Activated naive CD8-positive, alpha-beta T cell treated with anti-CD3 and anti-CD28 coated beads for 36 hours (primary cell): Measurements from ENCODE around the gene ABCE1. TPM values are rescaled to one million over a fixed set of nuclear protein-coding genes. Genes with fewer than 3 reads are reported as not detected.

ENCODE experiments used
- DNase-seq: peaks from one replicate; pipeline ENCODE4 v3.0.0; 2021
- H3K27ac Mint-ChIP-seq: one replicate; pipeline ENCODE4 v1.8.0; 2022; ENCODE audit warnings: mild to moderate bottlenecking, moderate library complexity, mixed read lengths
- H3K27me3 Mint-ChIP-seq: one replicate; pipeline ENCODE4 v1.8.0; 2022; ENCODE audit warnings: mild to moderate bottlenecking, mixed read lengths
- H3K36me3 Mint-ChIP-seq: one replicate; pipeline ENCODE4 v1.8.0; 2021; ENCODE audit warnings: mild to moderate bottlenecking, mixed read lengths
- H3K4me1 Mint-ChIP-seq: one replicate; pipeline ENCODE4 v1.8.0; 2021; ENCODE audit warnings: mixed read lengths
- H3K4me3 Mint-ChIP-seq: one replicate; pipeline ENCODE4 v1.8.0; 2022; ENCODE audit warnings: mild to moderate bottlenecking, moderate library complexity, mixed read lengths
- H3K9me3 Mint-ChIP-seq: one replicate; pipeline ENCODE4 v1.8.0; 2022; ENCODE audit warnings: mixed read lengths
- total RNA-seq, 2 experiments: library from RNA; stranded (reverse); gene quantifications; one replicate each; pipeline ENCODE4 v1.2.3, GENCODE V29; 2021

Gene ABCE1
- total RNA-seq, 2 experiments from 2014 or later = 198 to 210 TPM

DNA sequence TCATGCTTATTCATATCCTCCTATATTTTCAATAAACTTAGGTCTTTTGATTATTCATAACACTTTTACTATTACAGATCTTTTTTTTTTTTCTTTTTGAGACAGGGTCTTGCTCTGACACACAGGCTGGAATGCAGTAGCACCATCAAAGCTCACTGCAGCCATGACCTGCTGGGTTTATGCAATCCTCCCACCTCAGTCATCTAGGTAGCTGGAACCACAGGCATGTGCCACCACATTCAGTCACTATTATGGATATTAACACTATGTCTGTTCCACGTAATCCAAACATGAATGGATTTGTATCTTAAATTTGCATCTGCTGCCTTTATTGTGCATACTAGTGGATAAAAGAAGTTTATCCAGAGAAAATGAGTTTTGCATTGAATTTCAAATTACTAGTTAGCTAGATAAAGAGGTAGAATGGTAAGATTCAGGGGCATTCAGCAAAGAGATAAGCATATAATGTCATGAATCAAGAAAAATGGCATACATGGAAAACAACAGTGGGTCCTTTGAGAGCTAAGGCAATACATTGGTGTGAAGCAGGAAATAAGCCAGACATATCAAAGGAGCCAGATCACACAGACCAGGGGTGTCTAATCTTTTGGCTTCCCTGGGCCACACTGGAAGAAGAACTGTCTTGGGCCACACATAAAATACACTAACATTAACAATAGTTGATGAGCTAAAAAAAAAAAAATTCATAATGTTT lies 14.1 kb upstream of the ABCE1 start:
- H3K4me3 Mint-ChIP-seq = no peak overlapping the region
- peaks cover 11% of the 10 kb centered on the region for H3K4me1 Mint-ChIP-seq
- DNase-seq = no peak
- no peak overlapping the region for H3K27ac Mint-ChIP-seq
- peaks cover 39% of the 10 kb centered on the region for H3K36me3 Mint-ChIP-seq
- no peaks in the 10 kb centered on the region for H3K9me3 Mint-ChIP-seq
- no peaks in the 10 kb centered on the region for H3K27me3 Mint-ChIP-seq

DNA sequence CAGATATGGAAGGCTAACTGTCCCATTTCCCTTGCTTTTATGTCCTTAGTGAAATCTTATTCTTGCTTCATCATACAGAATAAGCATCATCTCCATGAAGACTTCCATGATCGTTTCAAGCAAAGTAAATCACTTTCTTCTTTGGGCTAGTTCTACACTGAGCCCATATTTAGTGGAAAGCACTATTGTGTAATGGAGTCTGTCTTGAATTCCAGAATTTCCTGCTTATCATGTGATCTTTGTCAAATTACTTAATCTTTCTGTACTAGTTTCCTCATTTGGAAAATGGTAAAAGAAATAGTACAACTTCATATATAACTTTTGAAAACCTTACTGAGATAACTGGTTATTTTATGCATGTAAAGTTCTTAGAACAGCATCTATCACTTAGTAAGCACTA lies 7.7 kb upstream of the ABCE1 start:
- H3K9me3 Mint-ChIP-seq = peaks cover 5% of the 10 kb centered on the region
- DNase-seq = no peak
- no peaks in the 10 kb centered on the region for H3K27me3 Mint-ChIP-seq
- peaks cover 16% of the 10 kb centered on the region for H3K4me1 Mint-ChIP-seq
- H3K36me3 Mint-ChIP-seq = peaks cover 60% of the 10 kb centered on the region
- no peak overlapping the region for H3K4me3 Mint-ChIP-seq
- no peak overlapping the region for H3K27ac Mint-ChIP-seq

DNA sequence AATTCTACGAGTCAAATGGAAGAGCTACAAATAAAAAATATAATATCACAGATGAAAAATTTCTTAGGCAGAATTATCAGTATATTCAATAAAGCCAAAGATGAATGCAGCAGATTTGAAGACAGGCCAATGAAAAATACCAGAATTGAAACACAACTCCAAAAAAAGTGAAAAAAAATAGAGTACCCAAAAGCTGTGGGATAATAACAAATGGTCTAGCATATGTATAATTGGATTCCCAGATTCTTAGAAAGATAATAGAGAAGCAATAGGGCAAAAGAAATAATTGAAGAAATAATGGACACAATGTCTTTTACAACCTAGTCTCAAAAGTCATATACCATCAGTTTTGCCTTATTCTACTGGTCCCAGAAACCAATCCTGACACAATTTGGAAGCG lies 4.5 kb upstream of the ABCE1 start:
- H3K36me3 Mint-ChIP-seq = peaks cover 49% of the 10 kb centered on the region
- H3K4me1 Mint-ChIP-seq = peaks cover 19% of the 10 kb centered on the region
- no peaks in the 10 kb centered on the region for H3K27me3 Mint-ChIP-seq
- H3K9me3 Mint-ChIP-seq = peaks cover 5% of the 10 kb centered on the region
- DNase-seq = no peak
- H3K27ac Mint-ChIP-seq = no peak overlapping the region
- H3K4me3 Mint-ChIP-seq = no peak overlapping the region

DNA sequence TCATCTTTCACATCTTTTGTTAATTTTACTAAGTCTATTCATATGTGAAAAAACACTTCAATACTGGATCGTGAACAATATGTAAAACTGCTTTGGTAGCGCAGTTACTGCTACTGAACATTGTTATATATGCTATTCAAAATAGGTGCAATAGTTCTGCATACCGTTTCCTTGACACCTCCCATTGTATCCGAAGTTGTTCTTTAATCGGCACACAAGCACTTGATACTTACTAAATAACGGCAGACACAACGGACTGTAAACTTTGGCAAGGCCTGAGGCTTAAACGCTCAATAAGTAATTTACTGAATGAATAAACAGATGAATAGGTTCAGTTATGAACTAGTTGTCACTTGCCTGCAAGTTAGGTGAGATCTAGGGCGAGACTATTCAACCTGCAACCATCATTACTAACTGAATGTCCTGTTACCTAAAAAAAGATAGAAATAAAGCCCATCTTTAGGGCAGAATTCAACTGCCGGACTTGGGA lies 735 bp upstream of the ABCE1 start:
- H3K27me3 Mint-ChIP-seq = no peaks in the 10 kb centered on the region
- DNase-seq = no peak
- H3K4me1 Mint-ChIP-seq = peaks cover 18% of the 10 kb centered on the region
- peaks cover 5% of the 10 kb centered on the region for H3K9me3 Mint-ChIP-seq
- peak overlapping the region; percentile 95 for H3K4me3 Mint-ChIP-seq
- H3K27ac Mint-ChIP-seq = peak overlapping the region; percentile 99
- H3K36me3 Mint-ChIP-seq = peaks cover 39% of the 10 kb centered on the region

DNA sequence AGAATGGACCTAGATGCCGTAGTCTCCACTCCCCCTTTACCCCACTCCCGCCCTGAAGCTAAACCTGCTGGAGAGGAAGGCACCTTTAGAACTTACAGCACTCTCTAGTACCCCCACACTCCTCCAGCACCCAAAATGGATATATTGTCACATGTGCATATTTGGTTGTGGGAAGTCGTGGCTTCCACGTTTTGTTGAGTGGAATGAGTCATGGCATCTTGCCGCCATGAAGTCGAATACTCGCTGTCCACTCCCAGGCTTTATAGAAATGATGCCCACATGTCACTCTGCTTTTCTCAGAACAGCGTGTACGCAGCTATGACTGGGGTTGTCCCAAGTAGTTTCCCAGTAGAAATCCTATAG lies 545 bp downstream of the ABCE1 start:
- Mint-ChIP-seq H3K9me3 (no peaks in the 10 kb centered on the region), H3K4me3 (peak overlapping the region; percentile 95), H3K36me3 (peaks cover 29% of the 10 kb centered on the region), H3K27ac (peak overlapping the region; percentile 99), H3K4me1 (peaks cover 20% of the 10 kb centered on the region), H3K27me3 (no peaks in the 10 kb centered on the region)
- peak; percentile 47 for DNase-seq

DNA sequence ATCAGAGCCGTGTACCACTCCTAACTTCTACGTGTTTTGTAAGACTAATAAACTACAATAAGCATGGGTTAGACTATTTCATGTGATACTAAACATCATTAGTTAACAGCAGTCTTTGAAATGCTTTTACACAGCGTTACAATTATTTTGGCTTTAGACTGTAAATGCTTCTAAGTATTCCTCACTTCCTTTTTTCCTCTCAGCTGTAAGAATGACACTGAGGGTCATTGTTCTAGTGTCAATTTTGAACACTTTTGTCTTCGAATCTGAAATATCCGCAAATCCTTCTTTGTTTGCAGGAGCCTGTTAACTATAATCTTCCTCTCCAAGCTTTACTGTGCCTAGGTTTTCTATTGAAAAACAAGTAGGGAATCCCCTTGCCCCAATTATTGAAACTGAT lies 1.5 kb downstream of the ABCE1 start:
- peak overlapping the region; percentile 66 for H3K27ac Mint-ChIP-seq
- peak overlapping the region; percentile 95 for H3K4me3 Mint-ChIP-seq
- H3K36me3 Mint-ChIP-seq = peaks cover 23% of the 10 kb centered on the region
- H3K9me3 Mint-ChIP-seq = no peaks in the 10 kb centered on the region
- peaks cover 23% of the 10 kb centered on the region for H3K4me1 Mint-ChIP-seq
- DNase-seq = no peak
- H3K27me3 Mint-ChIP-seq = no peaks in the 10 kb centered on the region

DNA sequence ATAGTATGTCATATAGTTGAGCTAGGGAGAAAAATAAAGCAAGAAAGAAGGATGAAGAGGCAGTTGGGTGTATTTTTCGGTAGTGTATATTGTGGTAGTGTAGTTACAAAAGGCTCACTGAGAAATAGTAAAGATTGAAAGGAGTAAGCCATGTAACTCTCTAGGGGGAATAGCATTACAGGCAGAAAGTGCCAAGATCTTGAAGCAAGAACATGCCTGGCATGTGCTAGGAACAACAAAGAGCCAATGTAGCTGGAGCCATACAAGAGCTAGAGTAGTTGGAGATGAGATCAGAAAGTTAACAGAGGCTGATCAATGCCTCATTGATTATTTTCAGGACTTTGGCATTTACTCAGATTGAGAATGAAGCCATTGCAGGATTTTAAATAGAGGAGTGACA lies 3.0 kb downstream of the ABCE1 start:
- Mint-ChIP-seq H3K4me3 (no peak overlapping the region), H3K4me1 (peaks cover 19% of the 10 kb centered on the region), H3K27ac (no peak overlapping the region), H3K27me3 (no peaks in the 10 kb centered on the region), H3K9me3 (no peaks in the 10 kb centered on the region), H3K36me3 (peaks cover 16% of the 10 kb centered on the region)
- no peak for DNase-seq

DNA sequence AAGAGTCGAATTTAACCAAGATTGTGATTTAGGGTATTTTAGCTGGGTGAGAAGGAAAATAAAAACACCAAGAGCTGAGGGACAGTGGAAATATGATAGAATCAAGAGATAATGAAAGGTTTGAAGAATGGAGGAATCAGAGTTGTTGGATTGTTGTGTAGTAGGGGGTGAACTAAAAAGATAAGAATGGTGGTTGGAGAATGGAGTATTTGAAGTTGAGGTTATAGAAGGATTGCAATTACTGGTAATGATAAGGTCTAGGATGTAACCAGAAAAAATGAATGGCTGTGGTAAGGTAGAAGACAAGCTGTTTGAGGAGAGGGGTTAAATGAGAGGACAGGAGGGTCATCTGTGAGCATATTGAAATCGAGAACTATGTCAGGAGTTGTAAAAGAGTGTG lies 4.5 kb downstream of the ABCE1 start:
- Mint-ChIP-seq H3K9me3 (no peaks in the 10 kb centered on the region), H3K27ac (no peak overlapping the region), H3K4me3 (no peak overlapping the region)

DNA sequence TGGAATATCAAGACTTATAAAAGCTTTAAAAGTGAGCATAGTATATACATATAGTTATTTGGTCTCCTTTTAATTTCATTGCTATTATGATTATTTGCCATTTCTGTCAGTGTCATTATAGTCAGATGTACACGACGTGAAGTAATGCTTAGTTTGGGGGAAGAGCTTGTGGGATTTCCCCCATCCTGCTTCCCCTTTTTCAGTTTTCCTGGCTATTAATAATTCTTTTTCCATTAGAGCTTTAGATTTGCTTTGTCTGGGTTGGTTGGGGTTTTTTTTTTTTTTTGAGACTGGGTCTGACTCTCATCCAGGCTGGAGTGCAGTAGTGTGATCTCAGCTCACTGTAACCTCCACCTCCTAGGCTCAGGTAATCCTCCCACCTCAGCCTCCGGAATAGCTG lies 5.4 kb downstream of the ABCE1 start:
- no peaks in the 10 kb centered on the region for H3K9me3 Mint-ChIP-seq
- no peak overlapping the region for H3K4me3 Mint-ChIP-seq
- peaks cover 22% of the 10 kb centered on the region for H3K36me3 Mint-ChIP-seq
- DNase-seq = no peak
- H3K27ac Mint-ChIP-seq = no peak overlapping the region
- no peaks in the 10 kb centered on the region for H3K27me3 Mint-ChIP-seq
- H3K4me1 Mint-ChIP-seq = peaks cover 21% of the 10 kb centered on the region

More for the DNA sequence above, 4.5 kb downstream of the ABCE1 start:
- DNase-seq = no peak
- H3K36me3 Mint-ChIP-seq = peaks cover 20% of the 10 kb centered on the region
- no peaks in the 10 kb centered on the region for H3K27me3 Mint-ChIP-seq
- peaks cover 19% of the 10 kb centered on the region for H3K4me1 Mint-ChIP-seq

DNA sequence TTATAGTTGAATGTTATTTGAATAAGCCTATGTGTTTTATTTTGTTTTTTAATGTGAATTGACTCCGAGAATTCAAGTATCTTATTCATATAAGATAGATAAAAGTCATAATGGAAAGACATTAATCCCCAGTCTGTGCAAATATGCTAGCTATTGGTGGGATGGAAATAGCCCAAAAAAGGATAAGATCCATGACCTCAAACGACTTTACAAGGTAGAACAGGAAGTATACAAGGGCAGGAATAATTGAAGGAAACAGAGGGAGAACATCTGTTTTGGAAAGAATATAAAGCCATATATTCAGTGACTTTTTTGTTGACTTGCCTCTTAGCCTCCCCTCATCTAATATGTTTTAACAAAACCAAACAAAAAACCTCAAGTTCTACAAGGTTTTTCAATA lies 9.0 kb downstream of the ABCE1 start:
- Mint-ChIP-seq H3K4me3 (no peak overlapping the region), H3K4me1 (peaks cover 20% of the 10 kb centered on the region), H3K36me3 (peaks cover 12% of the 10 kb centered on the region), H3K27ac (peak overlapping the region; percentile 25), H3K27me3 (no peaks in the 10 kb centered on the region), H3K9me3 (no peaks in the 10 kb centered on the region)
- DNase-seq = no peak

DNA sequence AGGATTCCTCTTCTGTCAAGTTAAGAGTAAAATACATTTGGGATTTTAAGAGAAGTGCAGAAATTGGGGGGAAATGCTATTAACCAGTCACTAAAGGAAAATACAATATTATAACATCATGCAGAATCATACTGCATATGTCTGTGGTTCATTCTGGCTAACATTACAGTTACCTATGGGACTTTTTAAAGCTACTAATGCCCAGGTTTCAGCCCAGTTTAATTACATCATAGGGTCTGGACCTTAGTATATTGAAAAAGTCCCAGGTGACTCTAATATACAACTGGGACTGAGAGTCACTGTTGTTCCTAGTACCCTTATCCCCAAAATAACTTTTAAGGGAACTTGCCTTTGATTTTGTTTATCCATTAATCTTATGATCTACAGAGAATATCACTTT lies 10.0 kb downstream of the ABCE1 start:
- H3K4me3 Mint-ChIP-seq = no peak overlapping the region
- no peaks in the 10 kb centered on the region for H3K9me3 Mint-ChIP-seq
- peaks cover 21% of the 10 kb centered on the region for H3K36me3 Mint-ChIP-seq
- H3K27ac Mint-ChIP-seq = no peak overlapping the region
- DNase-seq = no peak
- peaks cover 23% of the 10 kb centered on the region for H3K4me1 Mint-ChIP-seq
- H3K27me3 Mint-ChIP-seq = no peaks in the 10 kb centered on the region

DNA sequence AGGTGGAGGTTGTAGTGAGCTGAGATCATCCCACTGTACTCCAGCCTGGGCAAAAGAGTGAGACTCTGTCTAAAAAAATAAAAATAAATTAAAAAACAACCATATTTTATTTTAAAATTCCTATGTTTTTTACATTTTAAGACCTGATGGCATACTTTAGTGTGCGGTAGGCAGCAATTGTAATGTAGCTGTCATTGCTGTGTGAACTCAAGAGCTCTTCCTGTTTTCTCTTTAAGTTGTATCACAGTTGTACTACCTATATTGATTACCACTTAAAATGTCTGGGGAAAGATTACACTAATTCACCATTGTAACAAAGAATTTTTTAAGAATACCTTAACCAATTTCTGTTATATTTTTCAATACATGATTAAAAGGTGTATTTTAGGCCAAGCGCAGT lies 27.3 kb downstream of the ABCE1 start:
- H3K27me3 Mint-ChIP-seq = no peaks in the 10 kb centered on the region
- H3K36me3 Mint-ChIP-seq = peaks cover 38% of the 10 kb centered on the region
- no peak overlapping the region for H3K4me3 Mint-ChIP-seq
- H3K9me3 Mint-ChIP-seq = no peaks in the 10 kb centered on the region
- H3K27ac Mint-ChIP-seq = peak overlapping the region; percentile 61
- no peak for DNase-seq
- H3K4me1 Mint-ChIP-seq = peaks cover 20% of the 10 kb centered on the region

DNA sequence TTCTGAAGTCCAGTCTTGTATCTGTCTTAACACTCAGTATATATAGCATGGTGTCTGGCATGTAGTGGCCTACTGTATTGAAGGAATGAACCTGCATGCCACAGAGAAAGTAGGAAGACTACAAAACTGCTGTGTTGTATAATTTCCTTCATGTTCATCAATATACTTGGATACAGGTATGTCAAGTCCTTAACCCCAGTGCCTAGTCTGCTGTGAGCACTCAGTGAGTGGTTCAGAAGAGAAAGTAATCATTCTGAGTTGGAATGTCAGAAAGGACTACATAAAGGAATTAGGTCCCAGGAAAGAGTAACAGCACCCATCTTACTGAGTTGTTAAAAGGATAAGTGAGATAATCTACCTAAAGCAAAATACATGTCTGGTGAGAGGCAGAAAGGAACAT lies 32.0 kb downstream of the ABCE1 start:
- Mint-ChIP-seq H3K36me3 (peaks cover 48% of the 10 kb centered on the region), H3K4me1 (peaks cover 43% of the 10 kb centered on the region), H3K27me3 (no peaks in the 10 kb centered on the region), H3K27ac (peak overlapping the region; percentile 81), H3K4me3 (no peak overlapping the region), H3K9me3 (no peaks in the 10 kb centered on the region)
- no peak for DNase-seq

DNA sequence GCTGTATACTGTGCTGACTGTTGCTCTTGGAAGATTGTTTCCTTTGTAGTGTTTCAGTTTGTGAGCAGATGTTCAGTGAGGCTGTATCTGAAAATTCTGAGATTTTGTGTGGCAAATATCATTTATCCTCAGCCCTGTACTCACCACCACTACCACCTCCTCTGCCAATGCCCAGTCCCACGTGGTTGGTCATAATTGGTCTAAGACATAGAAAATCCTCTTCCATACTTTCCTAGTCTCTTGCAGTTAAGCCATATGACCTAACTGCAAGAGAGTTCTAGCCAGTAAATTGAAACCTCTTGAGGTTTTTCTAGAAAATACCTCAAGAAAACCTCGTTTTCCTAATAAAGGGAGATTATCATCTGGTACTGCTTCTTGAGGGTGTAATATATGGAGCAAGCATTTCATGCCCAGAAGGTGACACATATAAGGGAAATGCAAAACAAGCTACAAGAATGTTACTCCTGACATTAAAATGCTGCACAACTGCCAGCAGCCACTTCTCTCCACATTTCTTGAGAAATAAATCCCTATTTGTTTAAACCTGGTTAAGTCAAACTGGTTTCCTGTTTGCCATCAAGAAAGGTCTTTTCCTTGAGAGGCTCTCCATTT lies 32.8 kb downstream of the ABCE1 start:
- H3K4me1 Mint-ChIP-seq = peaks cover 38% of the 10 kb centered on the region
- H3K36me3 Mint-ChIP-seq = peaks cover 45% of the 10 kb centered on the region
- H3K27me3 Mint-ChIP-seq = no peaks in the 10 kb centered on the region
- H3K4me3 Mint-ChIP-seq = no peak overlapping the region
- DNase-seq = no peak
- peak overlapping the region; percentile 81 for H3K27ac Mint-ChIP-seq
- H3K9me3 Mint-ChIP-seq = no peaks in the 10 kb centered on the region

DNA sequence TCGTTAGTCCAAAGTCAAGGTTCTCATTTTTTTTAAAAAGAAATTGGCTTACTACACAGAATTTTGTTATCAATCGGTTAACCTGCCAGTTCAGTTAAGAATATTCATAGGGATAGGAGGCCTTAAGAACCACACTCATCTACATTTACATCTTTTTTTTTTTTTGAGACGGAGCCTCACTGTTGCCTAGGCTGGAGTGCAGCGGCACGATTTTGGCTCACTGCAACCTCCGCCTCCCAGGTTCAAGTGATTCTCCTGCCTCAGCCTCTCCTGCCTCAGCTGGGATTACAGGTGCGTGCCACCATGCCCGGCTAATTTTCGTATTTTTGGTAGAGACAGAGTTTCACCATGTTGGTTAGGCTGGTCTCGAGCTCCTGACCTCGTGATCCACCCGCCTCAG lies 33.7 kb downstream of the ABCE1 start:
- DNase-seq = no peak
- Mint-ChIP-seq H3K4me1 (peaks cover 35% of the 10 kb centered on the region), H3K36me3 (peaks cover 35% of the 10 kb centered on the region), H3K4me3 (no peak overlapping the region), H3K27ac (peak overlapping the region; percentile 34), H3K27me3 (no peaks in the 10 kb centered on the region), H3K9me3 (no peaks in the 10 kb centered on the region)

DNA sequence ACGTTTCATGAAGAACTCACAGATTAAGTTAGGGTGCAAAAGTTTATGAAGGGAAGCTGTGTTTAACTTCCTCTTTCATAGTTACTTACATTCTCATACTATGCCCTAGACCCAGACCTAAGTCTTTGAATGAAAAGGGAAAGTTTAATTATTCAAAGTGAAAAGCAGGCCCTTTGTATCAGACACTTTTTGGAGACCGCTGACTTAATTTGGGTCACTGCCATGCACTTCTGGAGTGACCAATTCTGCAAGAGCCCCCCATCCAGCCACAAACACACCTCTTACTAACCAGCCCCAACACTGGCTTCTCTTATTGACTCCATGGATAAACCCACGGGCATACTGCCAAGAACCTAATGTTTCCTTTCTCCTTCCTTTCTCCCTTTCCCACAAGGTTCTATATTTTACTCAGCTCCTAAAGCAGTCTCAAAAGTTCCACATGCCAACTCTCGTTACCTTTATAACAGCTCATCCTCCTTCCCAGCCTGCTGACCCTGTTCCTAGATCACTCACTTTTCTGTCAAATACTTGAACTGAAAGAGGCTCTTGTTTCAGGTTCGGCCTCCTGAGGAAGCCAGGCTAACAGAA lies 34.5 kb downstream of the ABCE1 start:
- Mint-ChIP-seq H3K27me3 (no peaks in the 10 kb centered on the region), H3K9me3 (no peaks in the 10 kb centered on the region), H3K36me3 (peaks cover 39% of the 10 kb centered on the region)

More for the DNA sequence above, 34.5 kb downstream of the ABCE1 start:
- H3K27ac Mint-ChIP-seq = peak overlapping the region; percentile 71
- no peak for DNase-seq
- H3K4me3 Mint-ChIP-seq = no peak overlapping the region
- H3K4me1 Mint-ChIP-seq = peaks cover 35% of the 10 kb centered on the region
